ENCODE measurements around the gene MOK.

- no peak for TF ChIP-seq CTCF (IDR thresholded peaks at IDR 0.05; ENCODE audit: low read depth, low read length)
- no peak for TF ChIP-seq EZH2phosphoT487 (IDR thresholded peaks at IDR 0.05; ENCODE audit: low read depth)
These were observed 110.1 kb downstream of the MOK start for GRCh38 chr14:102194856-102195255.

Measured in OCI-LY3 (cell line).